Ovary (tissue), 3 donors: ENCODE measurements around the gene AKR1D1.
"Not testable (repeated sequence)": the region's sequence is repeated elsewhere in the genome, so short reads cannot be mapped to it uniquely, and the experiment has no call there.

Source experiments
- CTCF ChIP-seq, 3 donors: fragments of 450-650 bp in 2 of 3; fragments of 200-600 bp in 1 of 3; IDR thresholded peaks; one replicate each; pipeline versions ENCODE4 v1.5.1 to v1.8.0; 2016 to 2022; ENCODE audit warnings: antibody characterized with exemption in 3 of 3, mild to moderate bottlenecking in 1 of 3
- EP300 ChIP-seq: sonication (generic); formaldehyde crosslinking; IDR thresholded peaks from one replicate; pipeline ENCODE4 v1.6.1; 2017; ENCODE audit warnings: antibody characterized with exemption
- POLR2A ChIP-seq: fragments of 450-650 bp; IDR thresholded peaks from one replicate; pipeline ENCODE4 v1.6.1; 2017; ENCODE audit warnings: antibody characterized with exemption, mild to moderate bottlenecking, moderate library complexity
- donor health status: DM: no; HTN: no; CAD: no.

GRCh38 chr7:138146221-138146620 is 70.0 kb downstream of the AKR1D1 start:
- not testable (repeated sequence) for TF ChIP-seq CTCF (IDR thresholded peaks at IDR 0.05); EP300; POLR2A
